GM12865 (cell line): ENCODE data around the gene PNKD.

ENCODE experiments used
- DNase-seq: peaks from one replicate; pipeline ENCODE4 v3.0.0; 2010; ENCODE audit warnings: low read depth
- H3K4me3 ChIP-seq: 2 replicates; pipeline ENCODE4 v1.5.1; 2011; ENCODE audit warnings: mild to moderate bottlenecking, low read depth, low read length, control low read depth
- CTCF ChIP-seq: IDR thresholded peaks from 2 replicates; pipeline ENCODE4 v1.5.1; 2011; ENCODE audit warnings: low read length, control low read depth, low read depth, inconsistent platforms; ENCODE audit not compliant: insufficient read depth; ENCODE audit errors: missing control alignments

Gene PNKD

DNA sequence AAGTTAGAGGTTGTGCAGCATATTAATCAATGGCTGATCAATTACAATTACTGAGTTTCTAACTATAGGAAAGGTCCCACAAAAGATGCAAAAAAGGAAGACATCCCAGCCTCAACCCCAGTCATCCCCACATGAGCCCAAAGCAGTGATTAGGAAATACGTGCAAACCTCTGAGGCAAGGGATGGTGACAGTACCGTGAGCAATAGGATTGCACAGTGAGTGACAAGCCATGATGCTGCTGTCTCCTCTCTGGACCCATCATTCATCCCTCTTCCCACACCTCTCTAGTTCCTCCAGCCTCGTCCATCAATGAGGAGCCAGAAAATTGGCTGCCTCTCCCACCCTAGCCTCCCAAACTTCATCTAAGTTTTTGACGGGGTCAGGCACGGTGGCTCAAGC lies 107.7 kb downstream of the PNKD start:
- no peak for TF ChIP-seq CTCF

GRCh38 chr2:218381916-218382366 lies 111.6 kb downstream of the PNKD start, which contains the start of gene SLC11A1:
TSS of gene SLC11A1 (plus strand) at chr2:218382273. CDS start at chr2:218382369, 96 bp downstream.
- no peak within 1 kb of the TSS for H3K4me3 ChIP-seq
- TF ChIP-seq CTCF, result no peak
- DNase-seq, result no peak

More for the DNA sequence above, 107.7 kb downstream of the PNKD start:
- no peak overlapping the region for H3K4me3 ChIP-seq
- DNase-seq, result no peak

GRCh38 chr2:218382785-218383184 lies 112.5 kb downstream of the PNKD start:
- no peak for TF ChIP-seq CTCF
- no peak for DNase-seq
- no peak overlapping the region for H3K4me3 ChIP-seq

DNA sequence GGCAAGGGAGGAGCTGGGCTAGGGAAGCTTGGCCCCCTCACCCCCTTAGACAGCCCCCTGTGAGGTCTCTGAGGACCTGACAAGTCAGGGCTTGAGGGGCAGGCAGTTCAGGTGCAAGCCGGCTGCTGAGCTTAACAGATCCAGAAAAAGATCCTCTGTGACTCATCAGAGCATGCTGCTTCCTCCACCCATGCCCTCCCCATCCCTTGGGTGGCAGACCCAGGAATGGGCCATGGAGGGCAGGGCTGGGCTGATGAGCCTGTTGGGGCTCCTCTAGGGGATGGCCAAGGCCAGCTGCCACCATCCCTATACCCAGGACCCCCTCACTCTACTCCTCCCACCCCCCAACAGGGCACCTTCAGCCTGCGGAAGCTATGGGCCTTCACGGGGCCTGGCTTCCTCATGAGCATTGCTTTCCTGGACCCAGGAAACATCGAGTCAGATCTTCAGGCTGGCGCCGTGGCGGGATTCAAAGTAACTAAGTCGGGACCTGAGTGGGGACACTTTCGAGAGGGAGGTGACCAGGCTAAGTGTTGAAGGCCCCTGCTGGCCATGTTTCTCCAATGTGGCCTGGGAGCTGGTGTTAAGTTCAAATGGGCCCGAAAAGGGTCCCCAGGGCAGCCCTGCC lies 113.7 kb downstream of the PNKD start:
- DNase-seq, result no peak
- TF ChIP-seq CTCF, result no peak

DNA sequence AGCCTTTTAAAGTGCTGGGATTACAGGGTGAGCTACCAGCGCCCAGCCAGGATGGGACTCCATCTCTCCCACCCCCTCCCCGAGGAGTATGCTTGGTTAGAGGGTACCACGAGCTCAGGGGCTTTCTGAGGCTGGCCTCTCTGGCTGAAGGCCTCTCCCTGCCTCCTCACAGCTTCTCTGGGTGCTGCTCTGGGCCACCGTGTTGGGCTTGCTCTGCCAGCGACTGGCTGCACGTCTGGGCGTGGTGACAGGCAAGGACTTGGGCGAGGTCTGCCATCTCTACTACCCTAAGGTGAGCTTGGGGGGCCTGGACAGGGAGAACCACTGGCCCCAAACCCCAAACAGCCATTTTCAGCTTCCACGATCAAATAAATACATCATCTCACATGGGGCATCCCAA lies 114.7 kb downstream of the PNKD start:
- H3K4me3 ChIP-seq, result no peak overlapping the region
- no peak for TF ChIP-seq CTCF
- DNase-seq, result no peak

More for the DNA sequence above, 113.7 kb downstream of the PNKD start:
- no peak overlapping the region for H3K4me3 ChIP-seq

DNA sequence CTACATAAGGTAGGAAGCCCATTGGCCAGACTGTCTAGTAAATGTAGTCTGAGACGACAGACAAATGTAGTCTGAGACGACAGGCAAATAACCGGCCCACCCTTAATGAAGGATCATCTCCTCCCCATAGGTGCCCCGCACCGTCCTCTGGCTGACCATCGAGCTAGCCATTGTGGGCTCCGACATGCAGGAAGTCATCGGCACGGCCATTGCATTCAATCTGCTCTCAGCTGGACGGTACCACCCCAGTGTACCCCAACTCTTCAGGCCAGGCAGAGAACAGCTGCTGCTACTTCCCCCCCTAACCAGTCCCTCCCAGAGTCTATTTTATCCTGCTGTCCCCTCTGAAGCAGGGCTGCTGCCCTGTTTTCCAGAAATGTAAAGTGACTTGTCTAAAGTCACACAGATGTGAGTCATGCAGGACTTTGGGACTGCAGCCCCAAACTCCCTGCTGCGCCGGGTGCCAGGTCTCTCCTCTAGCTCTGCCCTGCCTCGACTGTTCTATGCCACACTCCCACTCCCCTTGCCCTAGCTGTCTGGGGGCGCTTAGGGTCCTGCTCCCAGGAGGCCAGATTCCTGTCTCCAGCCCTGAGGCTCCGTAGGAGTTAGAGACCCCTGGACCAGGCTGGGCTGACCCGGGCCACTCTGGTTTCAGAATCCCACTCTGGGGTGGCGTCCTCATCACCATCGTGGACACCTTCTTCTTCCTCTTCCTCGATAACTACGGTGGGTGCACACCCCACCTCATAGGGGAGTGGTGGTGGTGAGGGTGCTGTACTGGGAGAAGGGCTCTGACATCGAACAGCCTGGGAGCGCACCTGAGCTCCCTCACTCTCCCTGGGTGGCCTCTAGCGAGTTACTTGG lies 116.4 kb downstream of the PNKD start:
- H3K4me3 ChIP-seq, result no peak overlapping the region
- no peak for DNase-seq
- TF ChIP-seq CTCF, result no peak
